HG03460 (cell line): ENCODE measurements around the gene PSMA3.

Source experiments
- ATAC-seq: cut with Tn5 transposase; IDR thresholded peaks from one replicate; pipeline ENCODE4 v1.9.1; 2021; ENCODE audit not compliant: unreplicated experiment

The PSMA3 gene

DNA sequence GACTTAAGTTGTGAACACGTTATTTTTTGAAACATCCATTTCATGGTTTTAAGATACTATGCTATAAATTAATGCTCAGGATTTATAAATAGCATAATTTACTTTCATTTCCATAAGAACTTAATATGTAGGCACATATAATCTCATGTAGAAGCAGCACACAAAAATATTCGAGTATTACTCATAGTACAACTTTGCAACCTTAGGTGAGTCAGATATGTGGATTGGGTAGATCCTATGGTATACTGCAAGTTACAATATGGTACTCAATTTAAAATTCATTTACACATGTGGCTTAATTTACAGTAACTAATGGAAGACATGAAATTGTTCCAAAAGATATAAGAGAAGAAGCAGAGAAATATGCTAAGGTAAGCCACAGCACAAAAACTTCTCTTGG is 26.0 kb downstream of the PSMA3 start:
- no peak for ATAC-seq

DNA sequence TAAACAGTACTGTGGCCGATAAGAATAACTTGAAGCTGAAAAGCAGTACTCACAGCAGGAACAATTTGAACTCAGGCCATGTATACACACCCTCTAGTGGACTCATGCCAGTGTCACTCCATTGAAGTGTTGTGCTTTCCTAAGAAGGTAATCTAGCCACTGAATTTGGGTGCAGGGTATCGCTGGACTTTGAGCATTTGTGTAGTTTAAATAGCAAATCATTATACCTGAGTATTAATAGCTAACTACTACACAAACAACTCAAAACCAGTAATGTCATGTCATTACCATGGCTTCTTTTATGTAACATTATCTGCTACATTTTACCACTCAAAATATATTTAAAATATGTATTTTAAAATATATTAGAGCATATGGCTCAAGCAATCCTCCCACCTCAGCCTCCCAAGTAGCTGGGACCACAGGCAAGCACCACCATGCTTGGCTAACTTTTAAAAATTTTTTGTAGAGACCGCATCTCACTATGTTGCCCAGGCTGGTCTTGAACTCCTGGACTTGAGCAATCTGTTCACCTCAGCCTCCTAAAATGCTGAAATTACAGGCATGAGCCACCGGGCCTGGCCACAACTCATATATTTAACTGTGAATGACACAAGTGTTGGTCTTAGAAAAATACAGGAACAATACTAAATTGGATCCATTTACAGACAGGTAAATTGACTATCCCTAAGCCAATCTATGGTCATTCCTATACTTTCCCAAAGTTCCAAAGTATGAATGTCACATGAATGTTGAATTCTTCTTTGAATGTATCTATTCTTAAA is 28.1 kb downstream of the PSMA3 start:
- no peak for ATAC-seq

DNA sequence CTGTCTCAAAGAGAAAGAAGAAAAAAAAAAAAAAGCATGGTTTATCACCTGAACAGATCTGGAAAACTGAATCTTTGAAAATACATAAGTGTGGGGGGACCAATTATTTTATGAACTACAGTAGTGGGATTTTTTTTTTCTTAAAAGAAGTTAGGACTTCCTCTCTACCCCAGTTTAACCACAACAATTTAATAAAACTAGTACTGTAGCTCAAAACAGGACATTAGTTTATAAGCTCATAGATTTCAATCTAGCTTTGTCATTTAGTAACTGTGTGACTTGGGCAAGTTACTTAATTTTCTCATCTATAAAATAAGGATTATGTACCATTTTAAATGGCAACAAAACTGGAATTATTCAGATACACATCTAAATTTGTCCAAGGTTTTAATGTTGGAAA is 30.2 kb downstream of the PSMA3 start:
- ATAC-seq = no peak

DNA sequence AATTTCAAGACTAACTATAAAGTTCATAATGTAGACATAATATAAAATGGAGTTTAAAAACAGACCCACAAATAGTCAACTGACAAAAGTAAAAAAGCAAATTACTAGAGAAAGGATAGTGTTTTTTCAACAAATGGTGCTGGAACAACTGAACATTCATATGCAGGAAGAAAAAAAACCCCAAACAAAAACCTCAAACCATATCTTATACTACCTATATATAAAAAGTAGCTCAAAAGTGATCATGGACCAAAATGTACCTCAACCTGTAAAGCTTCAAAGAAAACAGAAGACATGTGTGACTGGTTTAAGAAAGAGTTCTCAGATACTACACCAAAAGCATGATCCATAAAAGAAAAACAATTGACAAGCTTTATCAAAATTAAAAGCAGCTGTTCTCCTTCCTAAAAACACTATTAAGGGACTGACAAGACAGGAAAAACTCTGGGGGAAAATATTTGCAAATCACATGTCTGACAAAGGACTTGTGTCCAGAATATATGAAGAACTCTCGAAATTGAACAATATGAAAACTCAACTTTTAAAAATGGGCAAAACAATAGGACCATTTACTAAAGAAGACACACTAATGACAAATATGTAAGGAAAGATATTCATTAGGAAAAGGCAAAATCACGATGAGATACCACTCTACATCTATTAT is 31.0 kb downstream of the PSMA3 start:
- no peak for ATAC-seq

DNA sequence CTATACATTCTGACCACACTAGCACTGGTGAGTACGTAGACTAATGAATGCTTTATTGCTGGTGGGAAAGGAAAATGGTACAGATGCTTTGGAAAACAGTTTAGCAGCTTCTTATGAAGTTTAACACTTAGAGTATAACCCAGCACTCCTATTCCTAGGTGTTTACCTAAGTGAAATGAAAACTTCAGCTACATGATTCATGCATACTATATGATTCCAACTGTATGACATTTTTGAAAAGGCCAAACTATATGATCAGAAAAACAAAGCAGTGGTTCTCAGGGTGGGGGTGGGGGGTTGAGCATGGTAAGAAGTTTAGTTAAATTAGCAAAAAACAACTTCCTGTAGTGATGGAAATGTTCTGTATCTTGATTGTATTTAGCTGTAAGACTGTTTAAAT is 31.6 kb downstream of the PSMA3 start:
- ATAC-seq = no peak

DNA sequence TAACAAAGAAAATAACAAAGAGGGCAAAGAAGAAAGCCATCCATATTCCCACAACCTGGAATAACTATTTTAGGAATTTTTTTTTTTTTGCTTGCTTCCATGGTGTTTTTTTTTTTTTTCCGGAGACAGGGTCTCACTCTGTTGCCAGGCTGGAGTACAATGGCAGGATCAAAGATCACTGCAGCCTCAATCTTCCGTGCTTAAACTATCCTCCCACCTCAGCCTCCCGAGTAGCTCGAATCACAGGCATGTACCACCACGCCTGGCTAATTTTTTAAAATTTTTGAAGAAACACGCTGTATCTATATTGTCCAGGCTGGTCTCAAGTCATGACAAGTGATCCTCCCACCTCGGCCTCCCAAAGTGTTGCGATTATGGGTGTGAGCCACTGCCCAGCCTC is 33.5 kb downstream of the PSMA3 start:
- no peak for ATAC-seq

DNA sequence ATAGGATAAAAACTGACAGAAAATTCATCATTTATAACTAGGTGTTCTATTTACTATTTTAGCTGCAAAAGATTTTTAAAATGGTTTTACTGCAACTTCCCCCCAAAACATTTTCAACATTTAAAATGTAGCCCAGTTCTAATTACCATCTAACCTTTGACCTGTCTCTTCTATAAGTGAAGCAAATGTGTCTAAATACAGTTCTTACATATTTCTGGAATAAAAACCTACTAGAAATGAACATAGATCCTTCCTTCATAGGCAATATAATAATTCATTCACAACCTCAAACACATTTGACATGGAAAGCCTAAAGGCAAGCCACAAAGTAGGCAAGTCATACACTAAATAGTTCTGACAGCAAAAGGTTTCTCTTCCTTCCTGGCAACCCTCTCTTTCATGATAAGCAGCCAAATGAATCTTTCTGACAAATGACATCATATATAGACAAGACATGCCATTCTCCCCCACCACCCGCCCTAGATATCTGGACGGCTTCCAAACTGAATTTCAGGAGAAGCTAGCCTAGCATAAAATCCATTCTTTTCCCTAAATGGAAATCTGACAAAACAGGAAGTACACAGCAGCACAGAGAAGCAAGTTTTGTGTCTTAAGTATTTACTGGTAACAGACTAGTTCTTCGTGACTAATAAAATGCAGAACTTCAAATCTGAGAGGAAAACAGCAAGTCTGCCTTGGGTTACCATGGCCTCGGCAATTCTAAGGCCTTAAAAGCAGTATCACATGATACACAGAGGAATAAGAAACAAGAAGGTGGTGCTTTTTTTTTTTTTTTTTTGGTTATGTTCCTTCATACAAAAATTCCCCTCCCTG is 36.5 kb downstream of the PSMA3 start:
- ATAC-seq = peak; percentile 53

DNA sequence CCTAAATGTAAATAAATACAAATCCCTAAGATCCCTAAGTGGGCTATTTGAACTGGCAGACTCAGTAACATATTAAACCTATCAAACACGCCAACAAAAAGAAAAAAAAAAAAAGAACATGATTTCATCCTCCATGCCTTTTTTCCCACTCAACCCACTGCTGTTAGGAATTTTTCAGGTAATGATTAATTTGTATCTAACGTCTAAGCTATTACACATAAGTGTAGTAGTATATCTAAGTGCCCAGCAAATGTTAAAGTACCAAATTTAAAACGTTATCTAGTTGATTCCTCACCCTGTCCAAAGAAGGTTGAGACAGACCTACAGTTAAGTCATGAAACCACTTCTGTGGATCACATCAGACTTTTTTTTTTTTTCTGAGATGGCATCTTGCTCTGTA is 37.3 kb downstream of the PSMA3 start:
- no peak for ATAC-seq

DNA sequence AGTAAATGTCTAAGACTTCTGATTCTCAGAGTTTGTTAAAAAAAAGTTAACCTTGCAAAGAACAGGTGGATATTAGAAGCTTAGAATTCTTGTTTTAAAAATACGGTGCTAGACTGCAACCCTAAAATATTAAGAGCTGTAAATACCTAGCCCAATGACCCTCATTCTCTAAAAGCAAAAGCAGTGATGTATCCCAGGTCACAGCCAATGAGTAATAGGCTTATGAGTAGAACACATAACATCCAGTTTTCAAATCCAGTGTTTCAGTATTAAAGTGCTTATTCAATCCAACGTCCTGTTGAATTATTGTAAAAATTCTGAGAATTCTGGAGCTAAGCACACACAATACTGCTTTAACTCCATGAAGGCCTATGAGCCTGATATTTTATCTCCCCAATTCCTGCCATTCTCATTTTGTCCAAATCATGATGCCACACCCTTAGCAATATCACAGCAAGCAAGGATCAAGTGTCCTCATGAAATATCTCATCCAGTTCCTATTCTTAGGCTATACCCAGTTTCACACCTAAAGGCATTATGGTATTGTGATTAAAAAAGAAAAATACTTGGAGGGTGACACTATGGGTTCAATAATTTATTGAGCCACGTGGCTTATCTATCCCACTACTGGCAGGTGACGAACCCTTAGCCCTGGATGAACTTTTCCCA is 38.4 kb downstream of the PSMA3 start:
- no peak for ATAC-seq

DNA sequence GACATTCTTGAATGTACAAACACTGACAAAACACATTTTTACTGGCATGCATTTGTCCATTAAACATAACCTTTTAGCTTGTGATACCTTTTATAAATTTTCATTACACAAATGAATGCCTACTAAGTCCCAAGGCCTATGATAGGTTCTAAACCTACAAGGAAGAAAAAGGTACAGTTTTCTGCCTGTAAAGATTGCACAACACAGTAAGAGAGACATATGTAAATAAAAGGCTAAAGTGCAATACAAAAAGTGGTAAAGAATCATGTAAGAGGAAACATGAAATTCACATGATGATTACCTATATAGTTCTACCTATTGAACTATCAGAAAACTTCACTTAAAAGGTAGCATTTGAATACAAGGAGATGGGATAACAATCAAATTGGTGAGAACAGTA is 39.1 kb downstream of the PSMA3 start:
- ATAC-seq = no peak

DNA sequence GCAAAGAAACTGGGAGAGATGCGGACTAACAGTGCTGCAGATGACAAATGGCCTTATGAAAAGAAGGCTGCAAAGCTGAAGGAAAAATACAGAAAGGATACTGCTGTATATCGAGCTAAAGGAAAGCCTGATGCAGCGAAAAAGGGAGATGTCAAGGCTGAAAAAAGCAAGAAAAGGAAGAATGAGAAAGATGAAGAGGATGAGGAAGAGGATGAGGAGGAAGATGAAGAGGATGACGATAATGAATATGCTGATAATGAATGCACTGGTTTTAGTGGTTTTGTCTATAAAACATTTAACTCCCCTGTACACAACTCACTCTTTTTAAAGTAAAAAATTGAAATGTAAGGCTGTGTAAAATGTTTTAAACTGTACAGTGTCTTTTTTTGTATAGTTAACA is 40.5 kb downstream of the PSMA3 start:
- ATAC-seq = no peak

DNA sequence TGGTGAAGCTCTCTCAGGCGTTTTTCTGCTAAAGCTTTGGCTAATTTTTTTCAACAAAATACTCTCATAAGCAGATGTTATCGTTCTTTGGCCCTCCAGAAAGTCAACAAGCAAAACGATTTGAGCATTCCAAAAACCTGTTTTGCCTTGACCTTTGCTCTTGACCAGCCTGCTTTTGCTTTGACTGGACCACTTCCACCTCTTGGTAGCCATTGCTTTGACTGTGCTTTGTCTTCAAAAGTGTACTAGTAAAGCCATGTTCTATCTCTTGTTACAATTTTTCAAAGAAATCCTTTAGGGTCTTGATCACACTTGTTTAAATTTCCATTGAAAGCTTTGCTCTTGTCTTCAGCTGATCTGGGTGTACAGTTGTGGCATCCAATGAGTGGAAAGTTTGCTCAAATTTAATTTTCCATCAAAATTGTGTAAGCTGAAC is 43.0 kb downstream of the PSMA3 start:
- no peak for ATAC-seq

DNA sequence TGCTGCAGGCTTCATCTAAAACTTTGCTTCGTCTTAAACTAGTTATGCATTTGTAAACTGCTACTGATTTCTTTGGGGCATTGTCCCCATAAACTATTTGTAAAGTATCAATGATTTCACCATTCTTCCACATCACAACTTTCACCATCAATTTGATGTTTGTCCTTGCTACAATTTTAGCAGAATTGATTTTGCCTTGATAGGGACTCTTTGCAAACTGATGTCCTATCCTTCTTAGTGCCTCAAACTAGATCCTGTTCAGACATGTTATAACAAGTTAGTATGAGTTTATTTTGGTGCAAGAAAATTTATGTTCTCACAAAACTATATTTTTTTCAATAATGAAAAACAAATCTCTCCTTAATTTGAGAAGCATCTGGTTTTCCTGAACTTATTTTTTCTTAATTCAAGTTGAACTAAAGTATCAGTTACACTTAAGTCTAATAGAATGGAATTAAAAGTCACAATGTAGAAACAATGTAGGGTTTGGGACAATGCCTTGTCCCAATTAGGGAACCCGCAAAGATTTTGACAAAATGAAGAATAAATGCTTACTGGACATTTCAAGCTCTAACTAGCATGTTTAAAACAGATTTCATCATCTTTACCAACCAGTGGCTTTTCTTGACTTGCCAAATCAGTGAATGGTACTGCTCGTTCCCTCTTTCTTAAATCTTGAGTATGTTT is 43.6 kb downstream of the PSMA3 start:
- ATAC-seq = no peak

DNA sequence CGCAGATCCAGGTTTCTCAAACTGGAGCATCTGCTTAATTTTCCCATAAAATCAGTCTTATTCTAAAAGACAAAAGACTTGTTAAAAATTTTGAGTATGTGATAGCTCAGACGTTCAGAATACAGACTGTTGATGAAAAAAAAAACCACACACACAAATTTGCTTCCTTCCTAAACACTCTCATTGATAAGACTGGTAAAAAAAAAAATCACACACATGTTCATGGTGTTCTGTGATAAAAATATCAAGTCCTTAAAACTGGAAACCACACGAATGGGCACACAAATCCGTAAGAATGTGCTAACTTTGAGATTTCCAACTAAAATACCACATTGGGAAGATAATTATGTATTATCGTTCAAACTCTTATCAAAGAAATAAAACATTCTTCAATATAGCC is 47.0 kb downstream of the PSMA3 start:
- ATAC-seq = no peak

DNA sequence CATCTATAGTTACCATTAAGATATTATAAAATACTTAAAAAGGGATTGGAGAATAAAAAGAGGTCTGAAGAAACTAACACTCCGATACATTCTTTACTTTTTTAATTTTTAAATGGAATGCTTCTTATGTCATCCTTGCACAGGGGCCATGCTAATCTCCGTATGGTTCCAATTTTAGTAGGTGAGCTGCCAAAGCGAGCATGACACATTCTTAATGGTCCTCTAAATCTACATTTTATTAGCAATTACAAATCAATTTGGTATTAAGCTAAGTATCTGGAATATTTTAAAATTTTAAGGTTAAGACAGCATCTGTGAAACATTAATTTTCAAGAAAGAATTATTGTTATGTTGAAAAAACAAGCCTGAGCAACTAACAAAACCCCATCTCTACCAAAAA is 47.5 kb downstream of the PSMA3 start:
- no peak for ATAC-seq

DNA sequence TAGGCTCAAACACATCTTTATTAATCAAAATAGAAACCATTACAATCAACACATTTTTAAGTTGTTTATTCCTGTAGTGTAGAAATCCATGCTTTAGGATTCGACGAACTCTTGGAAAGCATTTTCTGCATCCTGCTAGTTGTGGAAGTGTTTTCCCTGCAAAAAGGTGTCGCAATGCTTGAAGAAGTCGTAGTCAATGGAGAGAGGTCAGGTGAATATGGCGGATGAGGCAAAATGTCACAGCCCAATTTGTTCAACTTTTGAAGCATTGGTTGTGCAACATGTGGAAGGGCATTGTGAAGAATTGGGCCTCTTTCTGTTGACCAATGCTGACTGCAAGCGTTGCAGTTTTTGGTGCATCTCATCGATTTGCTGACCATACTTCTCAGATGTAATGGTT is 49.6 kb downstream of the PSMA3 start:
- ATAC-seq = no peak

DNA sequence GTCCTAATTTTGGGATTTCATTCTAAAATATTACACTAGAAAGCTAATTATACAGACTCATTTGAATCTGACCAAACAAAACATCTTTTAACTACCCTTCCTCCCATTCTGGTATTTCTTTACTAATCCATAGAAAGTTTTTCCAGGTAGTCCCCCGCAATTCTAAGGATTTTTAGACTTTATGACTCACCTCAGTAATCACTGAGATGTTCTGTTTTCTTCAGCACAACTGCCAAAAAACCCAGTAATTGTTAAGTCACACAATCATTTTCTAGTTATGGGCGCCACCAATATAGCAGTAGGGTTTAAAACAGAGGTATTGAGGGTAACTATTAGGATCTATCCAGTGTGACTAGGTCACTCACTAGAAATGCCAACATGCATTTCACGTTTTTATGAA is 52.1 kb downstream of the PSMA3 start:
- ATAC-seq = no peak

DNA sequence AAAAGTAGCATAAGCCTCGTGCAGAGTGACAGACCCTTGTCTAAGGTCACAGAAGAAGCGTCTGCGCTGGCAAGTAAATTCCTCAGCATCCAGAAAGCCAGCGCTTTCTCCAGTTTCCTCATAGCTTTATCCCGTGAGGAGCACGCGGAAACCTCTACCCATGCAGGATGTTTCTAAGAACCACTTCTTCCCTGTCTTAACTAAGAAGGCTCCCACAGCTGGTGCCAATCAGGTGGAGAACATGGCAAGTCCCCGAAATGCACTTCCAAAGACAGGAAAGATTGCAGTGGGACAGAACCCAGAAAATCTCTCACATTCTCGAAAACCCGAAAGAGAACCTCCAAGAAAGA is 52.7 kb downstream of the PSMA3 start:
- peak; percentile 2 for ATAC-seq

DNA sequence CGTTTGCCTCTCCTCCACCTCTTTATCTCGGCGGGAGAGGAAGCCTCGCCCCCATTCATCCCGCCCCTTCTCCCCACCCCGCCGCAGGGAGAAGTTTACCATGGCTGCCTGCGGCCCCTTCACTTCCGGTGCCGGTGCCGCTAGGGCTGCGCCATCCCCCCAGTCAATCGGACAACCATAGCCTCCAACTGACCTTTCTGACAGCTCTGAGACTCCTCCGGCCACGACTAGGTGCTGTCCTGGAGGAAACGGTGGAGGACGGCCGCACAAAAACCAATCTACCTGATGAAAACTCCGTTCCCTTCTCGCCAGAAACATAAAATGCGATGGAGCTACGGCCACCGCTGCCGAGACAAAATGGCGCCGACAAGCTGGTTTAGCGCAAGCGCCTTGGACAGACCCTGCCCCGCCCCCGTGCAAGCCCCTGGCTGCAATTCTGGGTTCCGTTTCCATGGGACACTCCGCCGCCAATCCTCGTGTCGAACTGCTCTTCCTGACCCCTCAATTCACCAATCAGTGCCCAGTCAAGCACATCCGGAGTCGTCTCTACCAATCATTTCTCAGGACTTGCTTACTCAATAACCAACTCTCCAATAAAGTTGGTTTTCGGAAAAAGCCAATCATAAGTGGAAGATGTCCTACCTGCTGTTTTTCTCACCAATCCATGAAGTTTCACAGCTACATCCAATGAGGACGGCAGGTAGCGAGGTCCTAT is 53.3 kb downstream of the PSMA3 start:
- peak; percentile 78 for ATAC-seq
